ENCODE data around the gene KDM5A.

- TF ChIP-seq CTCF (IDR thresholded peaks at IDR 0.05; ENCODE audit: insufficient read depth, low read length, poor library complexity, severe bottlenecking) = no peak
- TF ChIP-seq EZH2phosphoT487 (conservative IDR thresholded peaks at IDR 0.05; ENCODE audit: low read length) = no peak
Observed at GRCh38 chr12:332581-333205, 56.4 kb downstream of the KDM5A start.

All from SU-DHL-6 (cell line).